Neural cell (in vitro differentiated cells): Measurements from ENCODE around the gene FAM117B. TPM values are rescaled to one million over a fixed set of nuclear protein-coding genes. Genes with fewer than 3 reads are reported as not detected.

Experiments
- H2AFZ ChIP-seq: fragments of 200-600, 300-800 bp; sonication (generic), shearing (Covaris generic); 2 replicates; pipeline ENCODE4 v1.6.0; 2014; ENCODE audit warnings: low read depth, mild to moderate bottlenecking, antibody characterized with exemption, low read length, moderate library complexity
- H3F3A ChIP-seq: fragments of 200-600 bp; shearing (Covaris generic); 2 replicates; pipeline ENCODE4 v1.6.1; 2016; ENCODE audit warnings: mild to moderate bottlenecking, moderate library complexity, mixed read lengths, antibody characterized with exemption, low read length; ENCODE audit not compliant: insufficient read depth, poor library complexity, severe bottlenecking
- H3K27ac ChIP-seq: fragments of 200-600, 300-800 bp; sonication (generic), shearing (Covaris generic); 2 replicates; pipeline ENCODE4 v1.5.1; 2014; ENCODE audit warnings: mild to moderate bottlenecking, low read length, moderate library complexity
- H3K27me3 ChIP-seq: fragments of 300-800, 200-600 bp; sonication (generic), shearing (Covaris generic); 2 replicates; pipeline ENCODE4 v1.6.0; 2014; ENCODE audit warnings: mild to moderate bottlenecking, low read depth, low read length, moderate library complexity; ENCODE audit not compliant: insufficient read depth
- H3K36me3 ChIP-seq: fragments of 300-800, 200-600 bp; sonication (generic), shearing (Covaris generic); 2 replicates; pipeline ENCODE4 v1.5.1; 2014; ENCODE audit warnings: mild to moderate bottlenecking, antibody characterized with exemption, low read length, moderate library complexity; ENCODE audit not compliant: insufficient read depth
- H3K4me2 ChIP-seq: fragments of 300-800, 200-600 bp; sonication (generic), shearing (Covaris generic); 2 replicates; pipeline ENCODE4 v1.6.0; 2014; ENCODE audit warnings: mild to moderate bottlenecking, low read length
- H3K4me3 ChIP-seq: fragments of 300-800, 200-600 bp; sonication (generic), shearing (Covaris generic); 2 replicates; pipeline ENCODE4 v1.5.1; 2014; ENCODE audit warnings: mild to moderate bottlenecking, low read length, moderate library complexity
- H3K79me2 ChIP-seq: fragments of 200-600 bp; shearing (Covaris generic); replicated peaks from 2 replicates; pipeline ENCODE4 v1.6.0; 2014; ENCODE audit warnings: mild to moderate bottlenecking, low read length, moderate library complexity; ENCODE audit not compliant: insufficient read depth
- H3K9ac ChIP-seq: fragments of 300-800, 200-600 bp; sonication (generic), shearing (Covaris generic); 2 replicates; pipeline ENCODE4 v1.6.1; 2016; ENCODE audit warnings: mild to moderate bottlenecking, low read length, mixed read lengths
- H3K9me2 ChIP-seq: fragments of 200-600 bp; shearing (Covaris generic); 2 replicates; pipeline ENCODE4 v1.6.1; 2016; ENCODE audit warnings: mild to moderate bottlenecking, low read length, mixed read lengths; ENCODE audit not compliant: insufficient read depth
- H3K9me3 ChIP-seq: fragments of 200-600, 300-800 bp; sonication (generic), shearing (Covaris generic); 2 replicates; pipeline ENCODE4 v1.6.1; 2016; ENCODE audit warnings: mild to moderate bottlenecking, mixed run types, low read length, moderate library complexity, mixed read lengths
- H4K20me1 ChIP-seq: fragments of 200-600 bp; shearing (Covaris generic); 2 replicates; pipeline ENCODE4 v1.6.1; 2016; ENCODE audit warnings: mild to moderate bottlenecking, mixed run types; ENCODE audit not compliant: insufficient read depth
- EP300 ChIP-seq: fragments of 450-650 bp; conservative IDR thresholded peaks from 2 replicates; pipeline ENCODE4 v1.6.1; 2014; ENCODE audit warnings: antibody characterized with exemption, mild to moderate bottlenecking, moderate library complexity; ENCODE audit not compliant: poor library complexity, severe bottlenecking
- EZH2 ChIP-seq: fragments of 200-600, 300-800 bp; shearing (Covaris generic), sonication (generic); IDR thresholded peaks from 2 replicates; pipeline ENCODE4 v1.6.1; 2014; ENCODE audit warnings: antibody characterized with exemption, low read length, borderline replicate concordance, mild to moderate bottlenecking; ENCODE audit not compliant: insufficient read depth, poor library complexity, severe bottlenecking
- MXI1 ChIP-seq: fragments of 450-650 bp; conservative IDR thresholded peaks from 2 replicates; pipeline ENCODE4 v1.6.1; 2014; ENCODE audit warnings: antibody characterized with exemption, mild to moderate bottlenecking; ENCODE audit not compliant: poor library complexity, severe bottlenecking
- POLR2AphosphoS5 ChIP-seq: IDR thresholded peaks from 2 replicates; pipeline ENCODE4 v1.6.1; 2012
- RAD21 ChIP-seq: fragments of 450-650 bp; conservative IDR thresholded peaks from 2 replicates; pipeline ENCODE4 v1.6.1; 2014; ENCODE audit warnings: antibody characterized with exemption, mild to moderate bottlenecking, moderate library complexity
- SMC3 ChIP-seq: fragments of 450-650 bp; conservative IDR thresholded peaks from 2 replicates; pipeline ENCODE4 v1.6.1; 2014; ENCODE audit warnings: antibody characterized with exemption, mild to moderate bottlenecking, moderate library complexity; ENCODE audit not compliant: poor library complexity
- TAF1 ChIP-seq: IDR thresholded peaks from 2 replicates; pipeline ENCODE4 v1.6.1; 2012; ENCODE audit warnings: low read depth
- polyA plus RNA-seq: library from polyadenylated mRNA; depleted of rRNA; stranded (reverse); fragments of >200 nt; gene quantifications from 2 replicates; pipeline ENCODE4 v1.2.3, GENCODE V29; 2014
- TF ChIP-seq, protein P1 (sequence below): IDR thresholded peaks from 2 replicates; pipeline ENCODE4 v1.6.1; 2012; ENCODE audit warnings: borderline replicate concordance
- TF ChIP-seq, protein P2 (sequence below): fragments of 450-650 bp; IDR thresholded peaks from 2 replicates; pipeline ENCODE4 v1.5.1; 2014; ENCODE audit warnings: antibody characterized with exemption, mild to moderate bottlenecking, moderate library complexity; ENCODE audit not compliant: poor library complexity, severe bottlenecking

The FAM117B gene
- polyA plus RNA-seq, 1 donor from 2014 or later: 32.9 TPM

DNA sequence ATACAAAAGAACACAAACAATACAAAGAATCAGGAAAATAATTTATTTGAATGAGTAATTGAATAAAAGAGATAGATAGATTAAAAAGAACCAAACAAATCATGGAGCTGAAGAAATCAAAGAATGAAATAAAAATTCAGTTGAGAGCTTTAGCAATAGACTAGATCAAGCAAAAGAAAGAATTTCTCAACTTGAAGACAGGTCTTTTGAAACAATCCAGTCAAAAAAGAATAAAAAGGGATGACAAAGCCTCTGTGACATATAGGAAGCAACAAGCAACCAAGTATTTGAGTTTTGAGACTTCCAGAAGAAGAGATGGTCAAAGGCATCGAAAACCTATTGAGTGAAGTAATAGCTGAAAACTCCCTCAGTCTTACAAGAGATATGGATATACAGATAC is 108.8 kb downstream of the FAM117B start:
- Histone ChIP-seq H3K4me3 (no peak overlapping the region), H3K27ac (no peak overlapping the region), H2AFZ (no peak overlapping the region), H3K36me3 (peaks cover 19% of the 10 kb centered on the region), H3F3A (no peaks in the 10 kb centered on the region), H4K20me1 (no peaks in the 10 kb centered on the region), H3K4me2 (no peak overlapping the region), H3K9ac (no peak overlapping the region), H3K27me3 (no peaks in the 10 kb centered on the region), H3K79me2 (no peaks in the 10 kb centered on the region), H3K9me2 (no peaks in the 10 kb centered on the region), H3K9me3 (peaks cover 10% of the 10 kb centered on the region)
- TF ChIP-seq EZH2: no peak
- TF ChIP-seq SMC3: no peak
- TF ChIP-seq RAD21: no peak
- no peak for TF ChIP-seq TAF1
- no peak for TF ChIP-seq MXI1
- TF ChIP-seq POLR2AphosphoS5: no peak
- TF ChIP-seq EP300: no peak

DNA sequence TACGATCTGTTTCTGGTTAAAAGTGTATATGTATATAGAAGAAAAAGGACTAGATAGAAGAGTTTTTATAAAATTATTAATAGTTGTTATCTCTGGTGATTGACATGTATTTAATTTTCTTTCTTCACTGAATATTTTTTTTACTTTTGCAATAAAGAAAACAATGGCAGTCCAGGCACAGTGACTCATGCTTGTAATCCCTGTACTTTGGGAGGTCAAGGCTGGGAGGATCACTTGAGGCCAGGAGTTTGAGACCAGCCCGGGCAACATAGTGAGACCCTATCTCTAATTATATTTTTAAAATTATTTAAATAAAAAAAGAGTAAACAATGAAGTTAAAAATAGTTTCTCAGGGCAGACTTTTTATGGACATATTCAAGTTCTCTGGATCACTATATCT is 114.7 kb downstream of the FAM117B start:
- peaks cover 5% of the 10 kb centered on the region for H3K9me3 ChIP-seq
- no peak overlapping the region for H3K4me3 ChIP-seq
- TF ChIP-seq, protein P1, sequence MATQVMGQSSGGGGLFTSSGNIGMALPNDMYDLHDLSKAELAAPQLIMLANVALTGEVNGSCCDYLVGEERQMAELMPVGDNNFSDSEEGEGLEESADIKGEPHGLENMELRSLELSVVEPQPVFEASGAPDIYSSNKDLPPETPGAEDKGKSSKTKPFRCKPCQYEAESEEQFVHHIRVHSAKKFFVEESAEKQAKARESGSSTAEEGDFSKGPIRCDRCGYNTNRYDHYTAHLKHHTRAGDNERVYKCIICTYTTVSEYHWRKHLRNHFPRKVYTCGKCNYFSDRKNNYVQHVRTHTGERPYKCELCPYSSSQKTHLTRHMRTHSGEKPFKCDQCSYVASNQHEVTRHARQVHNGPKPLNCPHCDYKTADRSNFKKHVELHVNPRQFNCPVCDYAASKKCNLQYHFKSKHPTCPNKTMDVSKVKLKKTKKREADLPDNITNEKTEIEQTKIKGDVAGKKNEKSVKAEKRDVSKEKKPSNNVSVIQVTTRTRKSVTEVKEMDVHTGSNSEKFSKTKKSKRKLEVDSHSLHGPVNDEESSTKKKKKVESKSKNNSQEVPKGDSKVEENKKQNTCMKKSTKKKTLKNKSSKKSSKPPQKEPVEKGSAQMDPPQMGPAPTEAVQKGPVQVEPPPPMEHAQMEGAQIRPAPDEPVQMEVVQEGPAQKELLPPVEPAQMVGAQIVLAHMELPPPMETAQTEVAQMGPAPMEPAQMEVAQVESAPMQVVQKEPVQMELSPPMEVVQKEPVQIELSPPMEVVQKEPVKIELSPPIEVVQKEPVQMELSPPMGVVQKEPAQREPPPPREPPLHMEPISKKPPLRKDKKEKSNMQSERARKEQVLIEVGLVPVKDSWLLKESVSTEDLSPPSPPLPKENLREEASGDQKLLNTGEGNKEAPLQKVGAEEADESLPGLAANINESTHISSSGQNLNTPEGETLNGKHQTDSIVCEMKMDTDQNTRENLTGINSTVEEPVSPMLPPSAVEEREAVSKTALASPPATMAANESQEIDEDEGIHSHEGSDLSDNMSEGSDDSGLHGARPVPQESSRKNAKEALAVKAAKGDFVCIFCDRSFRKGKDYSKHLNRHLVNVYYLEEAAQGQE: no peak
- TF ChIP-seq TAF1: no peak
- TF ChIP-seq, protein P2, sequence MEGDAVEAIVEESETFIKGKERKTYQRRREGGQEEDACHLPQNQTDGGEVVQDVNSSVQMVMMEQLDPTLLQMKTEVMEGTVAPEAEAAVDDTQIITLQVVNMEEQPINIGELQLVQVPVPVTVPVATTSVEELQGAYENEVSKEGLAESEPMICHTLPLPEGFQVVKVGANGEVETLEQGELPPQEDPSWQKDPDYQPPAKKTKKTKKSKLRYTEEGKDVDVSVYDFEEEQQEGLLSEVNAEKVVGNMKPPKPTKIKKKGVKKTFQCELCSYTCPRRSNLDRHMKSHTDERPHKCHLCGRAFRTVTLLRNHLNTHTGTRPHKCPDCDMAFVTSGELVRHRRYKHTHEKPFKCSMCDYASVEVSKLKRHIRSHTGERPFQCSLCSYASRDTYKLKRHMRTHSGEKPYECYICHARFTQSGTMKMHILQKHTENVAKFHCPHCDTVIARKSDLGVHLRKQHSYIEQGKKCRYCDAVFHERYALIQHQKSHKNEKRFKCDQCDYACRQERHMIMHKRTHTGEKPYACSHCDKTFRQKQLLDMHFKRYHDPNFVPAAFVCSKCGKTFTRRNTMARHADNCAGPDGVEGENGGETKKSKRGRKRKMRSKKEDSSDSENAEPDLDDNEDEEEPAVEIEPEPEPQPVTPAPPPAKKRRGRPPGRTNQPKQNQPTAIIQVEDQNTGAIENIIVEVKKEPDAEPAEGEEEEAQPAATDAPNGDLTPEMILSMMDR: no peak
- no peak for TF ChIP-seq MXI1
- TF ChIP-seq EP300: no peak
- TF ChIP-seq EZH2: no peak
- no peak for TF ChIP-seq RAD21
- no peak for TF ChIP-seq POLR2AphosphoS5
- TF ChIP-seq SMC3: no peak
- H4K20me1 ChIP-seq: no peaks in the 10 kb centered on the region
- no peak overlapping the region for H2AFZ ChIP-seq
- no peaks in the 10 kb centered on the region for H3K9me2 ChIP-seq
- no peaks in the 10 kb centered on the region for H3K27me3 ChIP-seq
- H3K27ac ChIP-seq: no peak overlapping the region
- no peaks in the 10 kb centered on the region for H3K79me2 ChIP-seq
- no peak overlapping the region for H3K9ac ChIP-seq
- H3K36me3 ChIP-seq: peaks cover 4% of the 10 kb centered on the region
- H3K4me2 ChIP-seq: no peak overlapping the region
- no peaks in the 10 kb centered on the region for H3F3A ChIP-seq
